SK-N-SH treated with all-trans-retinoic acid at 6 μM for 48 hours (cell line): ENCODE results near the gene CAST.

Experiments used
- ATAC-seq: fragments of 200-7000 bp; cut with Tn5 transposase; 3 replicates; pipeline ENCODE4 v1.9.1; 2020; ENCODE audit warnings: mild to moderate bottlenecking, moderate library complexity
- ARNTL ChIP-seq: fragments of 450-650 bp; formaldehyde crosslinking; IDR thresholded peaks from 2 replicates; pipeline ENCODE4 v1.5.0; 2020; ENCODE audit warnings: low read depth, mild to moderate bottlenecking, moderate library complexity, borderline replicate concordance
- BACH2 ChIP-seq: fragments of 250-450 bp; sonication (Bioruptor Pico); IDR thresholded peaks from 2 replicates; pipeline ENCODE4 v1.9.0; 2021; ENCODE audit warnings: mild to moderate bottlenecking, borderline replicate concordance
- CSRNP3 ChIP-seq: fragments of 250-450 bp; sonication (Bioruptor Pico); IDR thresholded peaks from 2 replicates; pipeline ENCODE4 v1.5.1; 2021; ENCODE audit warnings: mild to moderate bottlenecking, moderate library complexity
- GLIS3 ChIP-seq: fragments of 250-450 bp; sonication (Bioruptor Pico); IDR thresholded peaks from 2 replicates; pipeline ENCODE4 v1.5.0; 2020; ENCODE audit warnings: mild to moderate bottlenecking, moderate library complexity
- ISL1 ChIP-seq: fragments of 250-450 bp; sonication (Bioruptor Pico); IDR thresholded peaks from 2 replicates; pipeline ENCODE4 v2.1.2; 2022; ENCODE audit warnings: mild to moderate bottlenecking, moderate library complexity
- OSR1 ChIP-seq: fragments of 250-450 bp; sonication (Bioruptor Pico); IDR thresholded peaks from 2 replicates; pipeline ENCODE4 v1.8.0; 2022; ENCODE audit warnings: moderate library complexity, mild to moderate bottlenecking, inconsistent platforms
- PATZ1 ChIP-seq: fragments of 250-450 bp; sonication (Bioruptor Pico); IDR thresholded peaks from 2 replicates; pipeline ENCODE4 v1.8.0; 2020; ENCODE audit warnings: mild to moderate bottlenecking, moderate library complexity, borderline replicate concordance
- POU6F1 ChIP-seq: fragments of 250-450 bp; sonication (Bioruptor Pico); IDR thresholded peaks from 2 replicates; pipeline ENCODE4 v1.8.0; 2021; ENCODE audit warnings: low read depth, mild to moderate bottlenecking, moderate library complexity, borderline replicate concordance
- PPARA ChIP-seq: fragments of 250-450 bp; sonication (Bioruptor Pico); IDR thresholded peaks from 2 replicates; pipeline ENCODE4 v1.5.0; 2020; ENCODE audit warnings: mild to moderate bottlenecking, borderline replicate concordance
- RARB ChIP-seq: fragments of 250-450 bp; sonication (Bioruptor Pico); IDR thresholded peaks from 2 replicates; pipeline ENCODE4 v1.8.0; 2021; ENCODE audit warnings: mild to moderate bottlenecking, moderate library complexity
- SNAI2 ChIP-seq: fragments of 250-450 bp; sonication (Bioruptor Pico); IDR thresholded peaks from 2 replicates; pipeline ENCODE4 v1.5.0; 2020; ENCODE audit warnings: mild to moderate bottlenecking, moderate library complexity
- TCF4 ChIP-seq: fragments of 250-450 bp; sonication (Bioruptor Pico); IDR thresholded peaks from 2 replicates; pipeline ENCODE4 v1.8.0; 2021; ENCODE audit warnings: mild to moderate bottlenecking, moderate library complexity, borderline replicate concordance
- TOX ChIP-seq: fragments of 250-450 bp; sonication (Bioruptor Pico); IDR thresholded peaks from 2 replicates; pipeline ENCODE4 v1.8.0; 2021; ENCODE audit warnings: mild to moderate bottlenecking, moderate library complexity, borderline replicate concordance
- TSHZ2 ChIP-seq: fragments of 250-450 bp; sonication (Bioruptor Pico); IDR thresholded peaks from 2 replicates; pipeline ENCODE4 v1.5.0; 2020; ENCODE audit warnings: mild to moderate bottlenecking, moderate library complexity
- ZC3H10 ChIP-seq: fragments of 250-450 bp; sonication (Bioruptor Pico); IDR thresholded peaks from 2 replicates; pipeline ENCODE4 v1.5.1; 2021; ENCODE audit warnings: mild to moderate bottlenecking, moderate library complexity
- ZFP3 ChIP-seq: fragments of 250-450 bp; sonication (Bioruptor Pico); IDR thresholded peaks from 2 replicates; pipeline ENCODE4 v1.5.0; 2020; ENCODE audit warnings: mild to moderate bottlenecking, moderate library complexity
- ZFP30 ChIP-seq: fragments of 450-650 bp; formaldehyde crosslinking; IDR thresholded peaks from 2 replicates; pipeline ENCODE4 v1.5.0; 2022; ENCODE audit warnings: mild to moderate bottlenecking, moderate library complexity
- ZNF70 ChIP-seq: fragments of 450-650 bp; formaldehyde crosslinking; IDR thresholded peaks from 2 replicates; pipeline ENCODE4 v1.5.0; 2020; ENCODE audit warnings: mild to moderate bottlenecking, moderate library complexity
- ZNF8 ChIP-seq: fragments of 450-650 bp; formaldehyde crosslinking; IDR thresholded peaks from 2 replicates; pipeline ENCODE4 v1.5.0; 2020; ENCODE audit warnings: mild to moderate bottlenecking, moderate library complexity

CAST gene

GRCh38 chr5:96717874-96718273, 55.7 kb downstream of the CAST start:
- TF ChIP-seq OSR1 (CRISPR knock-in tag) = no peak
- TF ChIP-seq PATZ1 (CRISPR knock-in tag) = no peak
- no peak for TF ChIP-seq TSHZ2 (CRISPR knock-in tag)
- TF ChIP-seq TCF4 = no peak
- TF ChIP-seq TOX (CRISPR knock-in tag) = no peak
- no peak for TF ChIP-seq ZFP30 (CRISPR knock-in tag)
- TF ChIP-seq ZFP3 (CRISPR knock-in tag) = no peak
- no peak for TF ChIP-seq ZC3H10 (CRISPR knock-in tag)
- TF ChIP-seq BACH2 = no peak
- TF ChIP-seq ZNF8 (CRISPR knock-in tag) = no peak
- no peak for TF ChIP-seq ZNF70 (CRISPR knock-in tag)
- no peak for TF ChIP-seq RARB (CRISPR knock-in tag)
- no peak for TF ChIP-seq PPARA (CRISPR knock-in tag)
- no peak for TF ChIP-seq ARNTL (CRISPR knock-in tag)
- ATAC-seq = no peak

GRCh38 chr5:96718635-96719077, 56.5 kb downstream of the CAST start:
- TF ChIP-seq TSHZ2 (CRISPR knock-in tag) (no peak), ZNF8 (CRISPR knock-in tag) (no peak), TCF4 (no peak), CSRNP3 (CRISPR knock-in tag) (no peak), ISL1 (CRISPR knock-in tag) (no peak), ARNTL (CRISPR knock-in tag) (no peak), ZC3H10 (CRISPR knock-in tag) (no peak), POU6F1 (CRISPR knock-in tag) (no peak), ZFP30 (CRISPR knock-in tag) (no peak), PATZ1 (CRISPR knock-in tag) (no peak), GLIS3 (no peak), SNAI2 (CRISPR knock-in tag) (no peak)
- no peak for ATAC-seq
